DND-41 (cell line): ENCODE measurements around the gene ASTN1.

ENCODE experiments used
- EZH2 ChIP-seq: IDR thresholded peaks from 3 replicates; pipeline ENCODE4 v1.6.1; 2012; ENCODE audit warnings: borderline replicate concordance, low read depth, mild to moderate bottlenecking, moderate library complexity, low read length, inconsistent platforms; ENCODE audit not compliant: severe bottlenecking
- TF ChIP-seq, protein P1 (sequence below): IDR thresholded peaks from 2 replicates; pipeline ENCODE4 v1.5.1; 2012; ENCODE audit warnings: borderline replicate concordance, low read length, moderate library complexity, mild to moderate bottlenecking; ENCODE audit not compliant: poor library complexity, severe bottlenecking; ENCODE audit errors: extremely low read depth

DNA sequence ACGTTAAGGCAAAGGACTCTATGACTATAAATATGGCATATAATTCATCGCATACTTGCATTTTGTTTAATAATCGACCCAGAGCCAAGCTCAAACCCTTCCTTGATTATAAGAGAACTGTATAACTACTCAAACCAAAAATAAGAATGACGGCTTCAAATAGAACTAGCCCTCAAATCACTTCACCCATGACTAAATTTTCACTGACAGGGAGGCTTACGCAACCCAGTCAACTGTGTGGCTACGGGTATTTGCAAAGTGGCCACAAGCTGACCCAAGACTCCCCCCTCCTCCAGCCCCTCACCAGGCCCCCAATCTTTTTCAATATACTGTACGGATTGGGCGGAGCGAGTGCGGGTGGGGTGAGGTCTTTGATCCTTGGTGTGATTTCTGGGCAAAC, 268.3 kb downstream of the ASTN1 start:
- TF ChIP-seq, protein P1, sequence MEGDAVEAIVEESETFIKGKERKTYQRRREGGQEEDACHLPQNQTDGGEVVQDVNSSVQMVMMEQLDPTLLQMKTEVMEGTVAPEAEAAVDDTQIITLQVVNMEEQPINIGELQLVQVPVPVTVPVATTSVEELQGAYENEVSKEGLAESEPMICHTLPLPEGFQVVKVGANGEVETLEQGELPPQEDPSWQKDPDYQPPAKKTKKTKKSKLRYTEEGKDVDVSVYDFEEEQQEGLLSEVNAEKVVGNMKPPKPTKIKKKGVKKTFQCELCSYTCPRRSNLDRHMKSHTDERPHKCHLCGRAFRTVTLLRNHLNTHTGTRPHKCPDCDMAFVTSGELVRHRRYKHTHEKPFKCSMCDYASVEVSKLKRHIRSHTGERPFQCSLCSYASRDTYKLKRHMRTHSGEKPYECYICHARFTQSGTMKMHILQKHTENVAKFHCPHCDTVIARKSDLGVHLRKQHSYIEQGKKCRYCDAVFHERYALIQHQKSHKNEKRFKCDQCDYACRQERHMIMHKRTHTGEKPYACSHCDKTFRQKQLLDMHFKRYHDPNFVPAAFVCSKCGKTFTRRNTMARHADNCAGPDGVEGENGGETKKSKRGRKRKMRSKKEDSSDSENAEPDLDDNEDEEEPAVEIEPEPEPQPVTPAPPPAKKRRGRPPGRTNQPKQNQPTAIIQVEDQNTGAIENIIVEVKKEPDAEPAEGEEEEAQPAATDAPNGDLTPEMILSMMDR = no peak
- no peak for TF ChIP-seq EZH2
